T-helper 2 cell treated with Interferon-gamma antibody and Interleukin-4, amounts not matched to agents 100 ng/mL and 5 ng/mL, for 36 hours (primary cell): ENCODE results near the gene TMEM14B. TPM values are rescaled to one million over a fixed set of nuclear protein-coding genes. Genes with fewer than 3 reads are reported as not detected.
"Not testable (repeated sequence)": the region's sequence is repeated elsewhere in the genome, so short reads cannot be mapped to it uniquely, and the experiment has no call there.

Experiments used
- intact Hi-C: fragments of 100-400 bp; cut with micrococcal nuclease; formaldehyde crosslinking; loops from one replicate; pipeline ENCODE4 v1.15.1; 2023
- total RNA-seq: library from RNA; stranded (reverse); gene quantifications from 2 replicates; pipeline ENCODE4 v1.2.3, GENCODE V29; 2022

The TMEM14B gene
- total RNA-seq, 1 donor from 2014 or later: 84.9 TPM

DNA sequence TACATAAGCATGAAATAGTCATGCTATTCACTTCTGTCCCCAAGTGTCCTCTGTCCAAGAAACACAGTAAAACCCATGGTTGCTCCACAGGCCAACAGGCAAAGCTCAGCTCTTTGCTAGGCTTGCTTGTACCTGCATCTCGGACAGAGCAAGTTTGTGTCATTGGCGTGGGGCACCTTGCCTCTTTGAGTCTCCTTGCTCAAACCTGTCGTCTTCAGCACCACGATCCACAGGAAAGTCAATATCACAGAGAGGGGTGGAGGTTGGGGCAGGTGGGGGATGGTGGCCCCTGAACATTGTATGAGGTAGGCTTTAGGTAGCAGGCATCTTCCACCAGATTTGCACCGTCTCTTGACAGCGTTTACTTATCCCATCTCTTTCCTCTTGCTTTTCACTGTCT lies 4.1 kb upstream of the TMEM14B start:
- intact Hi-C loops: no loop called here

DNA sequence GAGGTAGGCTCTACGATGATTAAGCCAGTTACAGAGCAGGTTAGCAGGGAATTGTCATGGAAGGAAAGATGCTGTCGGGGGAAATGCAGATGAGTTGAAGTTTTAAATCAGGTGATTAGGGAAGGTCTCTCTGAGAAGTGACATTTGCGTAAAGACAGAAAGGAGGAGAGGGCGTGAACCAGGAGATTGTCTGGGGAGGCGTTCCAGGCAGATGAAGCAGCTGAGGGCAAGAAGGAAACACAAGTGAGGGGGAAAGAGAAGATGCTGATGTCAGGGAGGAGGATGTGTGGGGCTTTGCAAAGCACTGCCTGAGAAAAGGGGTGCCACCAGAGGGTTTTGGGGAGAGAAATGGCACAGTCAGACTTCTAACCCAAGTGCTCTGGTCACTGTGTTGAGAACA lies 2.5 kb upstream of the TMEM14B start:
- intact Hi-C loops: no loop called here

DNA sequence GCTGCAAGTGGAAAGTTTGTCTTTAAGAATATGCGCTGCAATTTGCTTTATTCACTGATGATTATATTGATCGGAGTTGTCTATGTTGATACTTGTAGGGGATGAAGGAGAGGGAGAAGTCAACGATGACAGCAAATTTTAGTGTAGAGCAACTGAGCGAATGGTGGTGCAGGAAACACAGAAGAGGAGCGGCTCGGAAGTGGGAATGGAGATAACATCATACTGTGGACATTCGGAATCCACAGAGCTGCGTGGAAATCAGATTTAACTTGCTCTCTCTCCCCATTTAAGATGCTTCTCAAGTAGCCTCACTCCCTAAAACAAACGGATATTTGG lies 722 bp upstream of the TMEM14B start:
- intact Hi-C loops: loop anchor here (1.0 to 2.0 kb wide), 6 partner anchors 24 to 346 kb away; partner anchors contain the start of genes C6orf52, MAK, PAK1IP1 and SMIM13

DNA sequence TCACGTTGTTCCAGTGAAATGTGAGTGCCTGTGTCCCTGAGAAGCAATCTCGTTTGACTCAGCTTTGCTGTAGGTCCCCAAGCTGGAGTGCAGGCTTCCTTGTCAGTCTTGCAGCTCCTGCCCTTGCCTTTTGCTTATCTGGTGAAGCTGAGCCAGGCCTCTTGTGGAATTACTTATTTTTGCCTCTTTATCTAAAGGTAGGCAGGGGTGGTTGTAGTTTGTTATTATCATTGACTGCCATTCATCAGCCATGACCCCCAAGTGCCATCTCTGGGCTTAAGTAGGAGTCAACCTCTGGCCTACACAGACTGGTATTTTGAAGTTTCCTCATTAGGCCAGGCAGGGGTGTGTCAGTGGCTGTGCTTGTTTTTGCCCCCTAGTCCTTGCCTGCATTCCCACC lies 2.1 kb downstream of the TMEM14B start:
- intact Hi-C loops: no loop called here

DNA sequence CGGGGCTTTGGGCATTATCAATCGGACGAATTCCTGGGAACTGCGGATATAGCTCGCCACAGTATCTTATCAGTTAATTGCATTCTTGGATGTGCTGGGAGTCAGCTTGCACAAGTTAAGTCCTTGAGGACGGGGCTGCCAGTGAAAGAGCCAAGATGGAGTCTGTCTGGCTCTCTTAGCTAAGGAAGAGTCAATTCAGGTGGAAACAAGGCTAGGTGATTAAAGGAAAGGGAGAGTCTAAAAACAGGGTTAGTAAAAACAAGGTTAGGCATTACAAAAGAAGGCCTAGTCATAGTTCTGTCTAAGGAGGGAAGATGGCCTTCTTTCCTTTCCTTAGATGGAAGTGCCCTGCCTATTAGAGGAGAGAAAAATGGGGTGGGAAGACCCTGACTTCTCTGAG lies 3.0 kb downstream of the TMEM14B start:
- intact Hi-C loops: not testable (repeated sequence)

DNA sequence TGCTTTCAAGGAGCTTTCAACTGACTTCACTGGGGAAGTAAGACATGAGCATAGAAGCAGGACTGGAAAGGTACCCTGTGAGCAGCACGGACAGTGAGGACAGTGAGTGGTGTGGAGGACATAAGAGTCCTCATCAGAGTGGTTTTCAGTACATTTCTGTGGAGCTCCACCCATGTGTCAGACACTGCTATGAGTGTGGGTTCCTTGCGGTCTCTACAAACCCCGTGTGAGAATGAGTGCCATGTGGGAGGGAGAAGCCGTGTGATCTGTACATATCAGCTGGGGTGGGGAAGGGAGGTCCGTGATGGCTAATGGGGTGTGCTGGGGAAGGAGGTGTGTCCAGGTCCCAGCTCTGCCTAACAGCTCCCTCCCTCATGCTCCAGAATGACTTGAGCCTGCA lies 4.2 kb downstream of the TMEM14B start:
- intact Hi-C loops: not testable (repeated sequence)

DNA sequence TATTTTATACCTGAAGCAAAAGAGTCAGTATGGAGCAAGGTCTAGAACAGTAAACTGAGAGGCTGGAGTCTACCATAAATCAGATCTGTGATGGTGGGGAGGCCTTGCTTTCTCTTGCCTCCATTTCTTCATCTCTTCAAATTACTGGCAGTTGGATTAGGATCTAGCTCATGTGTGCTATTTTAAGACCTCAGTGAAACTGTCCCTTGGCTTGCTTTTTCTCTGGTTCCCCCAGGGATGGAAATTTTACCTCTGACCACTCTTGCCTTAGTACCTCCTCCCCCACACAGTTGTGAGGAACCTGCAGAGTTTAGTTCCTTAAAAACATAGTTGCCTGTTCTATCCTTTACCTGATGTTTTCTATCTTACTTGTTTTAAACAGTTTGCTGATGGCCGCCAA lies 8.5 kb downstream of the TMEM14B start:
- intact Hi-C loops: no loop called here

DNA sequence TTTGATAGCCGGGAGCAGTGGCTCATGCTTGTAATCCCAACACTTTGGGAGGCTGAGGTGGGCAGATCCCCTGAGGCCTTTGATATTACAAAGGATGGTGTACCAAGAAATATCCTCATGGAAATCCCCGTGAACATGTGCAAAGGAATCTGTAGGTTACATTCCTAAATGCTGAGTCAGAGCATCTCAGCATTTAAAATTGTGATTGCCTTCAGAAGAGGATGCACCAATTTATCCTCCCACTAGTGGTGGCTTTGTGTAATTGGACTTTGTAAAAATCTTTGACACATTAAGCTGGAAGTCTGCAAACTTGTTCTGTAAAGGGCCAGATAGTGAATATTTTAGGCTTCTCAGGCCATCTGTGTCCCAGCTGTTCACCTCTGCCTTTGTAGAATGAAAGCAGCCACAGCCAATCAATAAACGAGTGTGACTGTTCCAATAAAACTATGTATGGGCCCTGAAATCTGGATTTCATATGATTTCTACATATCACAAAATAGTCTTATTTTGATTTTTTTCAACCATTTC lies 11.8 kb downstream of the TMEM14B start:
- intact Hi-C loops: no loop called here

DNA sequence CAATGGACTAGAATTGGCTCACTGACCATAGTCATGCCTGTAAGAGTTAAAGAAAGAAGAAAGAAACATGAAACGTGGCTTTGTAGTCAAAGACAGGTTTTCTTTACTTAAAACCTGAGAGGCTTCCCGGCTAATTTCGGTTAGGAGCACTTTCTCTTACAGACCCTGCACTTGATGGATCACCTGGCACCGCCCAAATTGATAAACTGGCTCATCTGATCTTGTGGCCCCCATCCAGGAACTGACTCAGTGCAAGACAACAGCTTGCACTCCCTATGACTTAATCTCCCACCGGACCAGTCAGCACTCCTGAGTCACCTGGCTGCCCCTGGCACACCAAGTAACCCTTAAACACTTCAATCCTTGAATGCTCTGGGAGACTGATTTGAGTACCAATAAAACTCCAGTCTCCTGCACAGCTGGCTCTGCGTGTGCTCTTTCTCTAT lies 12.3 kb downstream of the TMEM14B start:
- intact Hi-C loops: no loop called here

DNA sequence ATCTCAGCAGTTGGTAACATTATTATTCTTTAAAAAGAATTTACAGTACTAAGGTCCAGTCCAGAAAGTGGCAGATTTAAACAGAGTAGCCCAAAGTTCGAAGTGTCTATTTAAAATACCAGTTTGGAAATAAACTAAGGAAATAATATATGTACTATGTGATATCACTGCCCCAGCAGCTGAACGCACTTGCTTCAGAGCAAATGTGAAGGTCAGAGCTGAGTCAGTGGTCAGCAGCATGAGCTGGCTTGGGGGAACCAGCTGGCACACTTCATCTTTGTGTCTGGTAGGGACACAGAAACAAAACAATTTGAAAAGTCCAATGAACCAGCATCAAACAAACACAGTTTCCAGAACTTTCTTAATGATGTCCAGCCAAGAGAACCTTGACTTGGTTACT lies 15.4 kb downstream of the TMEM14B start:
- intact Hi-C loops: no loop called here

DNA sequence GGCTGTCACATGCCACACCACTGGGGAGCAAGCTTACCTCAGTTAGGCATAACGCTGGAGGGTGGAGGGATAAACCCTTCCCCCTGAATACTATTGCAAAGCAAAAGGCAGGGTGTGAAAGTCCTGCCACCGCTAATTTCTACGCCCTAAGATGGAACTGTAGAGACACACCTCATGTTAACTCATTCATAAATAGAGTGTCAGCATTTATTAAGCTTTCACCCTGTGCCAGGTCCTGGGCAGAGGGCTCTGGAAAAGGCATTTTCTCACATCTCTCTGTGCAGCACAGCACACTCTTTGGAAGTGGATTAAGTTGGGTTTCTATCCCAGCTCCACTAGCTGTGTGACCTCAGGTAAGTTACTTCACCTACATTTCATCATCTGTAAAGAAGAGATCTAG lies 21.8 kb downstream of the TMEM14B start:
- intact Hi-C loops: no loop called here

DNA sequence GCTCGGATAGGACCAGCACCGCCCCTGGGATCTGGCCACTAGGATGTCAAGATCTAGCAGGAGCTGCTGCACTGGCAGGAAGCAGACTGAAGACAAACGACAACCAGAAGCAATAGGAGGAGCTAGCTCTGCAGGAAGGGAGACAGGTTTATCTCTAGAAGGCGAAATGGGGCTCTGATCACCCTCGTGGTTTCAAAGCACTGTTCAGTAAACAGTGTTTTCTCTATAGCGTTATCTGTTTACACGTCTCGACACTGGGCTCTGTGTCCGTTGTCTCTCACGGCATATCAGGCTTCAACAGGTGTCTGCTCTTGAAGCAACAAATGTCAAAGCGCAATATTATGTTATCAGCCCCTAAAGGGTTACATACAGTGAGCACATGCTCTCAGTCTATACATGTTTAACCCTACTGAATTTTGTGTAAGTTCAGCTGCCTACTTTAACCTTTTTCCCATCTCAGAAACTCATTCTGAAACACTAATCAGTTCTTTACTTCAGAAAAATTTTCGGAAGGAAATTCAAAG lies 23.8 kb downstream of the TMEM14B start:
- intact Hi-C loops: no loop called here

DNA sequence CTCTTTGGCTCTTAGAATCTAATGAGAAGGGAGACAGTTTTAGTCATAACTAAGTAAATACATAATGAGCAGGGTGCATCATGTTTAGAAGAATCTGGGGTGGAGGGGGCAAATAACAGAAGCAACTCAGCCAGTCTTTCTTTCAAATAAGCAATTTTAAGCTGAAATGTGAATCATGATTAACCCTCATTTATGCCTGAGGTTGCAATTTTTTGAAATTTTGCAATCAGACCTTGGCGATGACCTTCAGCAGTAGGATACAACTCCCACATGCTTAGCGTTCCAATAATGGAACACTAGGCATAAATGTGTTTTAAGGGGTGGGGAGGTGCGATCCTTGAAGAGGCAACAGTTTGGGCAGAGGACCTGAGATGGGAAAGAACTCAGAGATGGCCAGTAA lies 30.6 kb downstream of the TMEM14B start:
- intact Hi-C loops: no loop called here

DNA sequence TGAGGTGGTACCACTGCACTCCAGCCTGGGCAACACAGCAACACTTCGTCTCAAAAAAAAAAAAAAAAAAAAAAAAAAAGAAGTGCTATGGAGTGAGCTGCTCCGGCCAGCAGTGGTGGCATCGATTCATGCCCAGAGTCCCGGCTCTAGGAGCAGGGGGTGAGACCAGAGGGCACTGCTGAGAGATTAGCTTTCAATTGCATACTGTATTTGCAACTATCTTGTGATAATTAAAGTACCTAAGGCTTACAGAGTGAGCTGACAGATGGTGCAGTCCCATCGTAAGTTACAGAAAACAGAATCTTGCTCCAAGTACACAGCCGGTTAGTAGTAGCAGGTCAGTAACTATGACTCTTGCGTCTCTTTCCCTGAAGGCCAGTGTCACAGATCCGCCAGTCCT lies 31.5 kb downstream of the TMEM14B start:
- intact Hi-C loops: no loop called here

DNA sequence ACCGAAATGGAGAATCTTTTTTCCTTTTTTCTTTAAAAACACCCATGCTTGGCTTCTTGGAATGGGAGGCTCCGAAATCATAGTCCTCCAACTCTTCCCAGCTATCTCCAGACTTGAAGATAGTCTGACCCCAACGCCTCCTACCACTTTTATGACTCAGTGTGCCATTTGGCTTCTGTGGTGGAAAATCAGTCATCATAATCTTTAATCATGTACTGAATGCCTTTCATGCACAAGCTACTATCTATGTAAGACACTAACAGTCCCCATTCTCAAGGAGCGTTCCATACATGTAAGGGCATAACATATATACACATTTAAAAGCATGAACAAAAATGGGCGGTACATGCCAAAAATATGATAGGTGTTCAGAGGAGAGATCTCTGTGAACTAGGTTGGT lies 44.1 kb downstream of the TMEM14B start:
- intact Hi-C loops: no loop called here

DNA sequence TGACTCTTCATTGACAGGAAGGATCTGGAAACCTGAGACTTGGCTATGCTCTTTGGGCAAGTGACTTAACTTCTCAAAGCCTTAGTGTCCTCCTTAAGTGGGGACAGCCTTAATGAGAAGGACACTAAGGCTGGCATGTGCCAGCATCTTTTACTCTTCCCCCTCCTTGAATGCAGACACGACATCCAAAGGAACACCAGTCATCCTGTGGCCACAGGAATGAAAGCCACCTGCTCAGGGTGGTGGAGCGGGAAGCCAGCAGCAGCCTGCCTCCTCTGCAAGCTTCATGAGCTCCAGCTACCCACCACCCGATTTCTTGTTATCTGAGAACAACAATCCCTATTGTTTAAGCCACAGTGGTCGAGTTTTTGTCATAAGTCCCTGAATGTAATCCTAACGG lies 44.5 kb downstream of the TMEM14B start:
- intact Hi-C loops: no loop called here

DNA sequence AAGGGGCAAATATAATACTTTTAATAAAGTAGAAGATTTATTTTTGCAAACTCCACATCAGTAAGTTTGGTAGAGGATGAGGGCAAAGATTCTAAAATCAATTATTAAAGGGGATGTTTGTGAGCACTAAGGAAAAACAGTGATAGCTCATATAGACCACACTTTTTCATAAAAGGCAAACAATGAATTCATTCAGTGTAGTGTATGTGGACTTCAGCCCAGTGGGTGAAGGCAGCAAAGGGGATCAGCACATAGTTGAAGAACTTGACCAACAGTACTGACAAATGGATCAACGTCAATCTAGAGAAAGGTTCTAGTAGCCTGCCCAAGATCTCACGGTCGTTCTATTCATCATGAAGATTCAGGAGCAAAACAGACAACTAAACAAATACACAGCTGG lies 45.4 kb downstream of the TMEM14B start:
- intact Hi-C loops: no loop called here

DNA sequence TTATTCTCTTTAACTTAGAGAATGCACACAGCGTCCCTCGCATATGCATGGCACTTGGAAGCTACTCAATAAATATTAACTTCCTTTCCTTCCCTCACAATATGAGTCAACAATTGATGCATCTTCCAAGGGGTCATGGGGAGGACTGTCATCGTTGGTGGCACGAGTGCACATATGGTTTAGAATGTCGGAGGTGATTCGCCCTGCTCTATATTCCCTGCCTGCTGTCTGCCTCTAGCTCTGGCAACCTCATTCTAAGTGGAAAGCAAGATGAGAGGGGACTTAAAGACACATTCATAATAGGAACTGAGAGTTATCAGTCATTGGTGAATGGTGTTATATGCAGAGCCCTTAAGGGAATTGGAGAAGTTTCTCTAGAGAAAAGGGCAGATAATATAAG lies 46.1 kb downstream of the TMEM14B start:
- intact Hi-C loops: no loop called here

DNA sequence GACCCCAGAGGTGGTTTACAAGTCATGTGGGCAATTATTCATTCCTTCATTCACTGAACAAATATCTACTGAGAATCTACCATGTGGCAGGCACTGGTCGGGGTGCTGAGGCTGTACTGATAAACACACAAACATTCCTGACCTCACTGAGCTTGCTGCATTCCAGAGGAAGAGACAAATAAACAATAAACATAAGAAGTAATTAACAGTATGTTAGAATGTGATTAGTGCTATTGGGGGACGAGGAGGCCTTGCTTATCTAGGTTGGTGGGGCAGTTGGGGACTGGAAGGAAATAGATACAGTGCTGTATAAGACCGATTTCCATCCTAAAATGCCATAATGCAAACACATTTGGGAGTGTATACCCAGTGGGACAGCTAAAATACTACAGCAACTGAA lies 46.6 kb downstream of the TMEM14B start:
- intact Hi-C loops: no loop called here

DNA sequence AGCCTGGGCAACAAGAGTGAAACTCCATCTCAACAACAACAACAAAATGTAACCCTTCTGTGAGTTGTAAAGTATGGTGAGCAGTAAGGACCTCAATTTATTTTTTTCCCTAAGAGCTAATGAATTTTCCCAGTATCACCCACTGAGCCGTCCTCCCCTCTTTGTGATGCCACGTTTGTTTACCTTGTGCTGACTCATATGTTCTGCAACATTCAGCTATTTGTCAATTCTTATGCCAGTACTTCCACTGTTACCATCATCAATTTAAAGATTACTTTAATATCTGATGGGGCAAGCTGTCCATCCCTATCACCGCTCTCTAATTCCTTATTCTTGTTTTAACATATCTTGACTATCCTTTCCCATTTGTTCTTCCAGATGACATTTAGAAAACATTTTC lies 53.2 kb downstream of the TMEM14B start:
- intact Hi-C loops: loop anchor here (1.0 kb wide), 3 partner anchors 107 to 323 kb away; partner anchors contain the start of genes C6orf52 and PAK1IP1

DNA sequence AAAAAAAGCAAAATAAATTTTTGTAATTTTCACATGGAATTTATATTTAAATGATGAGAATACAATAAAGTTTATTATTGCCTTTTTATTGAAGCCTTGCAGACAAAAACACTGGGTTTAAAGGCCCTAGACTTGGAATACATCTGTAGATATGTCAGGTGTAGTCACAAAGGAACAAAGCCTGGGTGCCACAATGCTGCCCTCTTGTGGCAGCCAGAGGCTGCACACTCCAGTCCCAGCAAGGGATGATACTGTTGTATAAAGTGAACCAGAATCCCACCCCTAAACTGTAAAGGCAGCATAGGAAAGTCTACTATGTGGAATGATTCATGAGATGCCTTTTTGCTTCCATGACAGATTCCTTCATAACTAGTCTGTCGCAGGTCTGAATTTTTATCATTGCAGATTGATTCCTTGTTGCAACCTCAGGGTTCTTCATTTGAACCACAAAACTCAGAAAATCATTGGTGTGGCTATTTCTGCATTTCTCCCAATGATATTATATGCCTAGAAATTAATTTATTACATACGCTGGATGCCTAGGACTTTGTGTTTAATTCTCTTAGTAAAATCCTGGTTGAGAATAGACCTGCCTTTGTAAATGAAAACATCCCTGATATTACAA lies 53.7 kb downstream of the TMEM14B start:
- intact Hi-C loops: loop anchor here (1.0 kb wide), 3 partner anchors 107 to 323 kb away; partner anchors contain the start of genes C6orf52 and PAK1IP1
